Measurements from ENCODE around the gene NTNG2.

The NTNG2 gene

DNA sequence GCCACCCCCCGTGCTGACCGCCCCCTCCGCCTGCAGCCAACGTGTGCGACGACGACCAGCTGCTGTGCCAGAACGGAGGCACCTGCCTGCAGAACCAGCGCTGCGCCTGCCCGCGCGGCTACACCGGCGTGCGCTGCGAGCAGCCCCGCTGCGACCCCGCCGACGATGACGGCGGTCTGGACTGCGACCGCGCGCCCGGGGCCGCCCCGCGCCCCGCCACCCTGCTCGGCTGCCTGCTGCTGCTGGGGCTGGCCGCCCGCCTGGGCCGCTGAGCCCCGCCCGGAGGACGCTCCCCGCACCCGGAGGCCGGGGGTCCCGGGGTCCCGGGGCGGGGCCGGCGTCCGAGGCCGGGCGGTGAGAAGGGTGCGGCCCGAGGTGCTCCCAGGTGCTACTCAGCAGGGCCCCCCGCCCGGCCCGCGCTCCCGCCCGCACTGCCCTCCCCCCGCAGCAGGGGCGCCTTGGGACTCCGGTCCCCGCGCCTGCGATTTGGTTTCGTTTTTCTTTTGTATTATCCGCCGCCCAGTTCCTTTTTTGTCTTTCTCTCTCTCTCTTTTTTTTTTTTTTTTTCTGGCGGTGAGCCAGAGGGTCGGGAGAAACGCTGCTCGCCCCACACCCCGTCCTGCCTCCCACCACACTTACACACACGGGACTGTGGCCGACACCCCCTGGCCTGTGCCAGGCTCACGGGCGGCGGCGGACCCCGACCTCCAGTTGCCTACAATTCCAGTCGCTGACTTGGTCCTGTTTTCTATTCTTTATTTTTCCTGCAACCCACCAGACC lies 80.2 kb downstream of the NTNG2 start:
- H3K36me3 ChIP-seq (ENCODE audit: low read length) = no peaks in the 10 kb centered on the region
- H3F3A ChIP-seq (ENCODE audit: insufficient read depth) = no peaks in the 10 kb centered on the region
- peak overlapping the region; percentile 47 for H3K9ac ChIP-seq (ENCODE audit: low read length)
- no peaks in the 10 kb centered on the region for H4K20me1 ChIP-seq (ENCODE audit: low read depth, low read length)
- no peak overlapping the region for H3K27ac ChIP-seq (ENCODE audit: low read depth, low read length)
- no peaks in the 10 kb centered on the region for H3K27me3 ChIP-seq (ENCODE audit: low read length)
- H3K9me3 ChIP-seq (ENCODE audit: insufficient read depth, low read length) = no peaks in the 10 kb centered on the region
- peak overlapping the region; percentile 57 for H3K4me2 ChIP-seq (ENCODE audit: low read depth, low read length, poor library complexity, severe bottlenecking)
- H3K4me3 ChIP-seq (ENCODE audit: insufficient read depth, low read length, poor library complexity, severe bottlenecking) = peak overlapping the region; percentile 53
- H3K79me2 ChIP-seq (ENCODE audit: insufficient read depth, low read length) = no peaks in the 10 kb centered on the region
- TF ChIP-seq, protein P1, sequence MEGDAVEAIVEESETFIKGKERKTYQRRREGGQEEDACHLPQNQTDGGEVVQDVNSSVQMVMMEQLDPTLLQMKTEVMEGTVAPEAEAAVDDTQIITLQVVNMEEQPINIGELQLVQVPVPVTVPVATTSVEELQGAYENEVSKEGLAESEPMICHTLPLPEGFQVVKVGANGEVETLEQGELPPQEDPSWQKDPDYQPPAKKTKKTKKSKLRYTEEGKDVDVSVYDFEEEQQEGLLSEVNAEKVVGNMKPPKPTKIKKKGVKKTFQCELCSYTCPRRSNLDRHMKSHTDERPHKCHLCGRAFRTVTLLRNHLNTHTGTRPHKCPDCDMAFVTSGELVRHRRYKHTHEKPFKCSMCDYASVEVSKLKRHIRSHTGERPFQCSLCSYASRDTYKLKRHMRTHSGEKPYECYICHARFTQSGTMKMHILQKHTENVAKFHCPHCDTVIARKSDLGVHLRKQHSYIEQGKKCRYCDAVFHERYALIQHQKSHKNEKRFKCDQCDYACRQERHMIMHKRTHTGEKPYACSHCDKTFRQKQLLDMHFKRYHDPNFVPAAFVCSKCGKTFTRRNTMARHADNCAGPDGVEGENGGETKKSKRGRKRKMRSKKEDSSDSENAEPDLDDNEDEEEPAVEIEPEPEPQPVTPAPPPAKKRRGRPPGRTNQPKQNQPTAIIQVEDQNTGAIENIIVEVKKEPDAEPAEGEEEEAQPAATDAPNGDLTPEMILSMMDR (IDR thresholded peaks at IDR 0.05; ENCODE audit: insufficient read depth, low read length, poor library complexity, severe bottlenecking) = no peak
- no peak for TF ChIP-seq EZH2phosphoT487 (conservative IDR thresholded peaks at IDR 0.05; ENCODE audit: low read length)
- peak overlapping the region; percentile 45 for H2AFZ ChIP-seq (ENCODE audit: low read depth, low read length, severe bottlenecking)
- no peaks in the 10 kb centered on the region for H3K9me2 ChIP-seq (replicated peaks; ENCODE audit: insufficient read depth, low read length)

DNA sequence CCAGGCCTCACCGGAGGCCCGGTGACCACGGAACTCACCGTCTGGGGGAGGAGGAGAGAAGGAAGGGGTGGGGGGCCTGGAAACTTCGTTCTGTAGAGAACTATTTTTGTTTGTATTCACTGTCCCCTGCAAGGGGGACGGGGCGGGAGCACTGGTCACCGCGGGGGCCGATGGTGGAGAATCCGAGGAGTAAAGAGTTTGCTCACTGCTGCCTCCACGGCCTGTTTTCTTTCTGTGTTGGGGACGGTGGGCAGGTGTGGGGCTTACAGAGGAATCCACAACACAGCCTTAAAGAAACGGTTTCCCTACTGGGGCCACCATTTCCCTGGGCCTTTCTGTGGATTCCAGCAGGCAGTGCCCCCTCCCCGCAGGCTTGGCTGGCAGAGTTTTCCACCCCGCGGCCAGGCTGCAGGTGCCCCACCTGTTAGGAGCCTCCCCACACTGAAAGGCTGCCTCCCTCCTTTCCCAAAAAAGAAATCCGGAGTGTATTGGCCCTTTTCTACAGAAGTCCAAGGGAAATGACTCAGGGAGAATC lies 80.8 kb downstream of the NTNG2 start:
- no peaks in the 10 kb centered on the region for H3K79me2 ChIP-seq (ENCODE audit: insufficient read depth, low read length)
- H3K4me3 ChIP-seq (ENCODE audit: insufficient read depth, low read length, poor library complexity, severe bottlenecking) = peak overlapping the region; percentile 53
- no peak overlapping the region for H3K27ac ChIP-seq (ENCODE audit: low read depth, low read length)
- no peaks in the 10 kb centered on the region for H3K9me3 ChIP-seq (ENCODE audit: insufficient read depth, low read length)
- H3F3A ChIP-seq (ENCODE audit: insufficient read depth) = no peaks in the 10 kb centered on the region
- no peak overlapping the region for H2AFZ ChIP-seq (ENCODE audit: low read depth, low read length, severe bottlenecking)
- no peaks in the 10 kb centered on the region for H3K36me3 ChIP-seq (ENCODE audit: low read length)
- no peaks in the 10 kb centered on the region for H4K20me1 ChIP-seq (ENCODE audit: low read depth, low read length)
- TF ChIP-seq, protein P1 (IDR thresholded peaks at IDR 0.05; ENCODE audit: insufficient read depth, low read length, poor library complexity, severe bottlenecking) = no peak
- no peak for TF ChIP-seq EZH2phosphoT487 (conservative IDR thresholded peaks at IDR 0.05; ENCODE audit: low read length)
- no peaks in the 10 kb centered on the region for H3K27me3 ChIP-seq (ENCODE audit: low read length)
- no peaks in the 10 kb centered on the region for H3K9me2 ChIP-seq (replicated peaks; ENCODE audit: insufficient read depth, low read length)
- H3K4me2 ChIP-seq (ENCODE audit: low read depth, low read length, poor library complexity, severe bottlenecking) = peak overlapping the region; percentile 57
- peak overlapping the region; percentile 47 for H3K9ac ChIP-seq (ENCODE audit: low read length)

DNA sequence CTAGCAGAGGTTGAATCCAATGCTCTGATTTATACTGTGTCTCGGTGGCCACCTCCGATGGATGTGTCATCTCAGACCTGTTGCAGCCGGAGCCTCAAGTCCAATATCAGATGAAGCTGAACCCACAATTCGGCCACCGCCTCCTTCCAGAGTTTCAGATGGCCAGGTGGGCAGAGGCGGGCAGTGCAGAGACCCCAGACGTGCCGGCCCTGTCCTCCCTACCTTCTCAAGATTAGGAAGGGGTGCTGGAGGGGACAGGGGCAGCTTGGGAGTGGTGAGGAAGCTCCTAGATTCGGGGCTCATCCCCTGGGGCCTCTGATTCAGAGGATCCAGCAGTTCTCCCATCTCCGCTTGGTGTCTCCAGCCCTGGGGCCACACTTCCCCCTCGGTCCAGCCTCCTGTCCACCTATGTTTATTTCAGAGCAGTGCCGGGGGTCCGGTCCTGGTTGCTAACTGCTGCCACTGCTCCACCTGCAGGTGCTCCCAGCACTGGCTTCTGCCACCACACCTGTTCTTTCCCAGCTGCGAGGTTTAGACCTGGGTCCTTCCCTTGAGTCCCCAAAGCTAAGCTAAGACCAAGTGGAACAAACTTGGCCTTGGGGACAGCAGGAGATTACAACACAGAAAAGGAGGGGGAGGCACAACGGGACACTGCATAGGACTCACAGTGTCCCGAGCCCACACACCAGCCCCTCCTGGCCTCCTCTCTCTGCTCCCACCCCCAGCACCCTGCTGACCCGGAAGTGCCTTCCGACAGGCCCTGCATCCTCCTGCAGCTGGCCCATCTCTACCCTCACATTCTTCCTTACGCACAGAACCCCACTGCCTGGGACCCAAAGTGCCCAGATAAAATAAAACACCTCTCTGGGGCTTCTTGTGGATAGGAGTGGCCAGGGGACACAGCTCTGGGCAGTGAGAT lies 81.6 kb downstream of the NTNG2 start:
- no peak overlapping the region for H3K4me2 ChIP-seq (ENCODE audit: low read depth, low read length, poor library complexity, severe bottlenecking)
- no peaks in the 10 kb centered on the region for H3F3A ChIP-seq (ENCODE audit: insufficient read depth)
- H4K20me1 ChIP-seq (ENCODE audit: low read depth, low read length) = no peaks in the 10 kb centered on the region
- H3K36me3 ChIP-seq (ENCODE audit: low read length) = no peaks in the 10 kb centered on the region
- H3K79me2 ChIP-seq (ENCODE audit: insufficient read depth, low read length) = no peaks in the 10 kb centered on the region
- no peaks in the 10 kb centered on the region for H3K9me2 ChIP-seq (replicated peaks; ENCODE audit: insufficient read depth, low read length)
- no peak overlapping the region for H2AFZ ChIP-seq (ENCODE audit: low read depth, low read length, severe bottlenecking)
- H3K4me3 ChIP-seq (ENCODE audit: insufficient read depth, low read length, poor library complexity, severe bottlenecking) = no peak overlapping the region
- no peak for TF ChIP-seq EZH2phosphoT487 (conservative IDR thresholded peaks at IDR 0.05; ENCODE audit: low read length)
- TF ChIP-seq, protein P1 (IDR thresholded peaks at IDR 0.05; ENCODE audit: insufficient read depth, low read length, poor library complexity, severe bottlenecking) = no peak
- H3K9me3 ChIP-seq (ENCODE audit: insufficient read depth, low read length) = no peaks in the 10 kb centered on the region
- no peaks in the 10 kb centered on the region for H3K27me3 ChIP-seq (ENCODE audit: low read length)
- no peak overlapping the region for H3K27ac ChIP-seq (ENCODE audit: low read depth, low read length)
- no peak overlapping the region for H3K9ac ChIP-seq (ENCODE audit: low read length)

All from SU-DHL-6 (cell line).